ENCODE results near the gene TAOK2.
"Not testable (repeated sequence)": the region's sequence is repeated elsewhere in the genome, so short reads cannot be mapped to it uniquely, and the experiment has no call there.

Gene TAOK2

DNA sequence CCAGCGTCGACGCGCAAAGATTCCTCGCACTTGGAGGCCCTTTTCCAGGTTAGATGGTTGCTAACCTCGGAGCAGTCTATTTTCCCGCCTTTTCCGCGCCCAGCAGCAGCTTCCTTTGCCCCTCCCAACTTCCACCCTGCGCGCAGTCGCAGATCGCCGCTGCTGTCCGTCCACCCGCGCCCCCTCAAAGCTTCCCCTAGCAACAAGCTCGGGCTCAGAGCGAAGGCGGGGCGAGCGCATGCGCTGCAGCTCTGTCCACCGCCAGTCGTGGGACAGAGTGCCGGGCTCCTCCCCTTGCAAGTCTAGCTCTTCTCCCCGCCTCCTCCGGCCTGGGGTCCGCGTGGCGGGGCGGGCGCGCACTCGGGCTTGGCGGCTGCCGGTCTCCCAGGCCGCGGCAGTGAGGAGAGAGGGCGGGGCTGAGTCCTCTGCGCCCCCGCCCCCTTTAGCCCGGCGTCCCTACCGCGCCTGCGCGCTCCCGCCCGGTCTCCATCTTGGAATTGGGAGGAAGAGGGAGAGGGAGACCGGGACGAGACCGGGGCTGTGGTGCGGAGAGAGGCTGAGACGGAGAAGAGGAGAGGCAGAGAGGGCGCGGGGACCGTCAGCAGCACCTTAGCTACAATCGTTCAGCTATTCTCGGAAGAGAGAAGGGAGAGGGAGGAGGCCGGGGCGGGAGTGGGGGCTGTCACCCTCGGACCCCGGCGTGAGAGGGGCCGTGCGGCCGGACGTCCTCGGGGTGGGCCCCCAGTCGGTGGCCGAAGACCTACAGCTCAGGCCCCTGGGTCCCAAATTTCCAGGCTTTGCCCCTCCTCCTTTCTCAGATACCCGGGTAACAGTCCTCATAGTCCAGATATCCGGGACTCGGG is at the start of gene TAOK2:
Gene TAOK2, plus strand, starts transcription at position 485 of the 863 bp plus-strand sequence. CDS start 3,905 bp downstream, outside the sequence.
- DNase-seq (ENCODE audit: low read depth), result peak; percentile 99

- DNase-seq (ENCODE audit: low read depth), result peak; percentile 21
Observed at GRCh38 chr16:29925105-29925756, 48.4 kb upstream of the TAOK2 start.

GRCh38 chr16:29925781-29926710 is 47.6 kb upstream of the TAOK2 start, which contains the start of gene KCTD13:
TSS of gene KCTD13 (minus strand) at chr16:29926226. CDS start at chr16:29926033, 193 bp downstream.
- peak; percentile 67 for DNase-seq (ENCODE audit: low read depth)

DNA sequence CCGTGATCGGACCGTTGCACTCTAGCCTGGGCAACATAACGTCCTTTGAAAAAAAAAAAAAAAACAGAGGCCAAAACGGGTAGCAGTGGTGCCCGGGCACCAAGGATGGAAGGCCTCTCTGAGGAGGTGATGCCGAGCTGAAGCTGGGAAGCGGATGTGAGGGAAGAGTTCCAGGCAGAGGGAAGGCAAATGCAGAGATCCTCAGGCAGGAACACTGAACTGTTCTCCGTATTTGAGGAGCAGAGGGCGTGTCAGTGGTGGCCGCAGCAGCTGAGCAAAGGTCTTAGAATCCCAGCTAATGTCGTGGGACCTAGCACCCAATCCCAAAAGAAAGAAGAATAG is 47.0 kb upstream of the TAOK2 start:
- DNase-seq (ENCODE audit: low read depth), result no peak

GRCh38 chr16:29927070-29927905 is 46.4 kb upstream of the TAOK2 start:
- peak; percentile 40 for DNase-seq (ENCODE audit: low read depth)

DNA sequence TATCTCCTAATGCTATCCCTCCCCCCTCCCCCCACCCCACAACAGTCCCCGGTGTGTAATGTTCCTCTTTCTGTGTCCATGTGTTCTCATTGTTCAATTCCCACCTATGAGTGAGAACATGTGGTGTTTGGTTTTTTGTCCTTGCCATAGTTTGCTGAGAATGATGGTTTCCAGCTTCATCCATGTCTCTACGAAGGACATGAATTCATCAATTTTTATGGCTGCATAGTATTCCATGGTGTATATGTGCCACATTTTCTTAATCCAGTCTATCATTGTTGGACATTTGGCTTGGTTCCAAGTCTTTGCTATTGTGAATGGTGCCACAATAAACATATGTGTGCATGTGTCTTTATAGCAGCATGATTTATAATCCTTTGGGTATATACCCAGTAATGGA is 41.9 kb upstream of the TAOK2 start:
- DNase-seq (ENCODE audit: low read depth), result not testable (repeated sequence)

DNA sequence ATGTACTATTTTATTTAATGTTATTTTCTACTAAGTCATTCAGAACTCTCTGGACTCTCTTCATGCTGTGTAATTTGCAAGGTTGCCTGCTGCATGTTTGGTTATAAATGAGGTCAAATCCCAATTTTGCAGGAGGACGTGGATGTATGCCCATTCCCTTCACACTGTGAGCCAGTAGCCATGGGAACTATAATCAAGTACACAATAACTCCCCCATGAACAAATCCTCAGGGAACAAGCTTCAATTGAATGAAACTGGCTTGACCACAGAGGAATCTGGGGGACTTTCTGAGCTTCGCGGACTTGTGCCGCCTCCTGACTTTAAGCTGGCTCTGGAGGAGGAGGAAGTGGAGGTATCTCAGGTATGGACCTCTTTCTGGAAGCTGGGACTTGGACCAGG is 33.0 kb upstream of the TAOK2 start:
- DNase-seq (ENCODE audit: low read depth), result no peak

DNA sequence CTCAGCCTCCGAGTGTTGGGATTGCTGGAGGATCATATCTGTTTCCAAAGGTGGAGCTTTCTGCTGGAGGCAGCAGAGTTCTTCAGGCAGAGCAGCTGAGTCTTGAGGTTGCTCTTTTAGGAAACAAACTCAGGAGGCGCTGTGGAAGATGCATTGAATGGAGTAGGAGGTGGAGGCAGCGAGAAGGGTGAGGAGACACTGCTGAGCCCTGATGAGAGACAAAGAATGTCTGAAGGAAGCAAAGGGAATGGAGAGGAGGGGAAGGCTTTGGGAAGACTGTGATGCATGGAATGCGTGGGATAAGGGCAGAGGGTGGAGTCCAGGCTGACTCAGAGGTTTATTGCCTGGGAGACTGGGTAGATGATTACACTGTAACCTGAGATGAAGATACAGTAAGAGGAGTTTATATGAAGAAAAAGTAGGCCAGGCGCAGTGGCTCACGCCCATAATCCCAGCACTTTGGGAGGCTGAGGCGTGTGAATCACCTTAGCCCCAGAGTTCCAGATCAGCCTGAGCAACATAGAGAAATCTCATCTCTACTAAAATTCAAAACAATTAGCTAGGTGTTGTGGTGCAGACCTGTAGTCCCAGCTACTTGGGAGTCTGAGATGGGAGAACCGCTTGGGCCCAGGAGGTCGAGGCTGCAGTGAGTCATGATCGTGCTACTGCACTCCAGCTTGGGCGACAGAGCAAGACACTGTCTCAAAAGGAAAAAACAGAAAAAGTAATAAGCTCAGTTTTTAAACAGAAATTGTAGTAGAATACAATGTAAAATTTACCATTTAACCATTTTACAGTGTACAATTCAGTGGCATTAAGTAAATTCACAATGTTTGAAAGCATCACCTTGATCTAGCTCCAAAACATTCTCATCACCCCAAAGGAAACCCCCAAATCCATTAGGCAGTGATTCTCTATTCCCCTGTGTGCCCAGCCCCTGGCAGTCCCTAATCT is 29.5 kb upstream of the TAOK2 start:
- DNase-seq (ENCODE audit: low read depth), result peak; percentile 97

GRCh38 chr16:29947897-29948296 is 25.8 kb upstream of the TAOK2 start:
- DNase-seq (ENCODE audit: low read depth), result no peak

DNA sequence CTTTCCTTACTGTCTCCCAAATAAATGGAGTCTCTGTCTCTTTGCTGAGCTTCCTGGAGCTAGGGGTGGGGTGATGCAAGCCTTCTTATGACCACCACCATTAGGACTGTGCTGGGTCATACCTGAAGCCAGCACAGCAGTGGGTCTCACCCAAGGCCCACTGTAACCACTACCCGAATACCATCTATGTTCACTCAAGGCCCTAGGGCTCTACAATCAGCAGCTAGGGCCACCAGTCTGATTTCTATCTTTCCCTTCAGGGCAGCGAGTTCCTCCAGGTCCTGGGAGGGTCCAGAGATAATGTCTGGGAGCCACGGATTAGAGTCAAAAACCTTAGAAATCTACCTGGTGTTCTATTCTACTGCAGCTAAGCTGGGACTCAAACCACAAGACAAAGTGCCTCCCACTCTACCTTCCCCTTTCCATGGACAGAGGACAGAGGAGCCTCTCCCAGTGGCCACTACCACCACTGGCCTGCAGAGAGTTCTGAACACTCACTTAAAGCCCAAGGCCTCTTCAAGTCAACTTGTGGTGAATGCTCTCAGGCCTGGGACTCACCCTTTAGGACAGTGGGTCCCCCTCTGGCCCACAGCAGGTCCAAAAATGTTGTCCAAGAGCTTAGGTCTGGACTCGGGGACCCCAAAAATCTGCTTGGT is 22.7 kb upstream of the TAOK2 start:
- DNase-seq (ENCODE audit: low read depth), result no peak

GRCh38 chr16:29951625-29952365 is 21.9 kb upstream of the TAOK2 start:
- no peak for DNase-seq (ENCODE audit: low read depth)

GRCh38 chr16:29958756-29959155 is 14.9 kb upstream of the TAOK2 start:
- no peak for DNase-seq (ENCODE audit: low read depth)

DNA sequence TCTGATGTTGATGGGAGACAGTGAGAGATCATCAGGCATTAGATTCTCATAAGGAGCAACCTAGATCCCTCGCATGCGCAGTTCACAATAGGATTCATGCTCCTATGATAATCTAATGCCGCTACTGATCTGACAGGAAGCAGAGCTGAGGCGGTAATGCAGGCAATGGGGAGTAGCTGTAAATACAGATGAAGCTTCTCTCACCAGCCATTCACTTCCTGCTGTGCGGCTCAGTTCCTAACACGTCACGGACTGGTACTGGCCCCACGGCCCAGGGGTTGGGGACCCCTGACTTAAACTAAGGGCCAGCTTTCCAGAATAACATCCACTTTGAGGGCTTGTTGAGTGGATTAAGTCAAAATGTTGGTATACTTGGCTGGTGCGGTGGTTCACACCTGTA is 14.4 kb upstream of the TAOK2 start:
- no peak for DNase-seq (ENCODE audit: low read depth)

- DNase-seq (ENCODE audit: low read depth), result not testable (repeated sequence)
Observed at GRCh38 chr16:29959821-29960220, 13.8 kb upstream of the TAOK2 start.

DNA sequence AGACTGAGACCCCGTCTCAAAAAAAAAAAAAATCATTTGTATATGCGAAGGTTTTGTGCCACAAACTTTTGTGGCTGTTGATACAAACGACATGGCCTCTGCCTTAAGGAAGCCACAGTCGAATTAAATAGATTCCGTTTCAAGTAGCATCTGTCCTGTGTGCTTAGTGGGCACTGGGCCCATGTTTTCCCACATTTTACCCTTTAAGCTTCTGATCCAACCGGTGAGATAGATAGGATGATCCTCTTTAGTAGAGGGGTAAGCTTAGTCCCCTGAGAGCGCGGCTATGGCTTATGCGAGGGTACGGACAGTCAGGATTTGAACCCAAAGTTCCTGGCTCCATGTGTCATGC is 12.6 kb upstream of the TAOK2 start:
- DNase-seq (ENCODE audit: low read depth), result no peak

DNA sequence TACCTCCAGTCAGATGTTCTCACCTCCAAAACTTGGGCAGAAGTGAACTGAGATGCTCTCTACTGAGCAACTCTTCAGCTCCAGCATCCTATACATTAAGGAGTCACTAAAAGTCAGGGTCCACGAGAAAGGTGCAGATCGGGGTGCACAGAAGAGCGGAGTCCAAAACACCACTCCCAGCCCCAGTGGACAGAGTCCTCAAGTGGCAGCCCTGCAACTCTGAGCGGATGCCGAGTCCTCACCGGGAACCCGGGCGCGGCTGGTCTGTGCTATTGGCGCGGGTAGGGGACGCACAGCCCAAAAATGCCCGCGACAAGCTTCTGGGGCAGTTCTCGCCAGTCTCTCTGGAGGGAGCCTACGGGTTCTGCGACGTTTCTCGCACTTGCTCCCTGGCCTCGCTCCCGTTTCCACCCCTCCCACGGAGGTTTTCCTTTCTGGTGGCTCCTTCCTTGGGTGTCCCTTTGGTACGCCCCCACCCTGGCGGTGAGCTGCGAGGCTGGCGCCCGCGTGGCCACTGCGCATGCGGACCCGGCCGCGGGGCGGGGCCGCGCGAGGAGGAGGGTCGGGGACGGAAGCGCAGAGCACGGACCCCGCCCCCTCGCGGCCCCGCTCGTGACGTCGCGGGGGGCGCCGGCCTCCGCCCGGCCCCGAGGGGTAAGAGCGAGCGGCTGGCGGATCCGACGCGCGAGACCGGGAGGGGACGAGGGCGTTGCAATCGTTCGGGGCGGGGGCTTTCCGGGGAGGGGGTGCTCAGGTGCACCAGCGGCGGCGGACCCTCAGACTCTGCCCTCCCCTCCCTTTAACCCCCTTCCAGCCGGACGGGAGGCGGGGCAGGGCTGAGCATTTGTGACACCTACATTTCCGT is 12.0 kb upstream of the TAOK2 start, which contains the start of gene TMEM219:
Gene TMEM219, plus strand, starts transcription at position 601 of the 865 bp plus-strand sequence. CDS start 1,065 bp downstream, outside the sequence.
- peak; percentile 78 for DNase-seq (ENCODE audit: low read depth)

DNA sequence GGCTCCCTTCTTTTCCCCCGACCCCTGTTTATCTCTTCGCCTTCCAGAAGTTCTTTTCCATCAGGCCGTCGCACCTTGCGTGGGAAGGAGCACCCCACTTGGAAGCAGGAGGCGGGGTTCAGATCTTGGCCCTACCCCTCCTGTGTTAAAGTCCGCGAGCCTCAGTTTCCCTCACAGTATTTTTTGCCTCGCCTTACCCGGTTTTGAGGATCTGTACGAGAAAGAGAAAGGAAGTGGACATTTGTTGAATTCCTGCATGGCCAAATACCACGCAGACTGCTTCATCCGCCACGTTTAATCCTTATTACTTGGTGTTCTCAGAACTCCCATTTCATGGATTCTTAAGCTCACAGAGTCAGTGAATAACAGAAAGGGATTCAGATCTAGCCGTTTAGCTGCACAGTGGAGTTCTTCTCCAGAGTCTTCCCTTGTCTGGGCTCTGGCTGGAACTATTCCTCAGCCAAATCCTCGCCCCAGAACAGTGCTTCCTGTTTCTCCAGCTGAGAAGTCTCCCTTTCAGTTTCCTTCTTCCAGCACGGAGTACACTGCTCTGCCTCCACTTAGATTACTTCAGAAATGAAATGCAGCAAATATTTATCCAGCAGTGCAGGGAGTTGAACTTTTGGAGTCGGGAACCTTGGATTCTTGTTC is 11.2 kb upstream of the TAOK2 start:
- peak; percentile 56 for DNase-seq (ENCODE audit: low read depth)

All from iris pigment epithelial cell (primary cell).